BLaER1 treated with 17β-estradiol and CSF1 and Interleukin-3, amounts not matched to agents 10 nM and 100 nM (cell line): ENCODE measurements around the gene SLAMF7.

Experiments
- H3K27ac ChIP-seq, 11 experiments: shearing (Covaris generic); formaldehyde crosslinking; 2 replicates each; pipeline ENCODE4 v1.8.1; 2022
- H3K27me3 ChIP-seq, 11 experiments: shearing (Covaris generic); formaldehyde crosslinking; 2 replicates each; pipeline ENCODE4 v1.8.1; 2022
- H3K36me3 ChIP-seq, 11 experiments: shearing (Covaris generic); formaldehyde crosslinking; 2 replicates each; pipeline ENCODE4 v1.8.1; 2022
- H3K4me1 ChIP-seq, 10 experiments: shearing (Covaris generic); formaldehyde crosslinking; 2 replicates each; pipeline ENCODE4 v1.8.1; 2022
- H3K4me2 ChIP-seq, 11 experiments: shearing (Covaris generic); formaldehyde crosslinking; 2 replicates each; pipeline ENCODE4 v1.8.1; 2022
- H3K4me3 ChIP-seq, 10 experiments: shearing (Covaris generic); formaldehyde crosslinking; 2 replicates each; pipeline ENCODE4 v1.8.1; 2022
- H3K9ac ChIP-seq, 11 experiments: shearing (Covaris generic); formaldehyde crosslinking; 2 replicates each; pipeline ENCODE4 v1.8.1; 2022
- H3K9me3 ChIP-seq, 11 experiments: shearing (Covaris generic); formaldehyde crosslinking; replicated peaks in 1 of 11; 2 replicates each; pipeline ENCODE4 v1.8.1; 2022
- H4K20me1 ChIP-seq, 11 experiments: shearing (Covaris generic); formaldehyde crosslinking; 2 replicates each; pipeline ENCODE4 v1.8.1; 2022
- Cebpa-rat ChIP-seq, 11 experiments: shearing (Covaris generic); IDR thresholded peaks; 2 replicates each; pipeline ENCODE4 v1.8.1; 2022

SLAMF7 gene

GRCh38 chr1:160738271-160738670 is 776 bp upstream of the SLAMF7 start:
- H3K4me3 ChIP-seq: no peak overlapping the region
- H3K27ac ChIP-seq: no peak overlapping the region
- peaks cover 6 to 63% (median 11%) of the 10 kb centered on the region in 10 experiments; a peak in 15 of 20 replicates for H3K4me1 ChIP-seq
- H3K4me2 ChIP-seq: peak overlapping the region in 2 of 11 experiments; percentile 67 to 84; a peak in 4 of 22 replicates
- no peak overlapping the region for H3K9ac ChIP-seq
- H3K36me3 ChIP-seq: no peaks in the 10 kb centered on the region
- H4K20me1 ChIP-seq: no peaks in the 10 kb centered on the region
- H3K27me3 ChIP-seq: no peaks in the 10 kb centered on the region
- no peak for TF ChIP-seq Cebpa-rat (IDR thresholded peaks at IDR 0.05)
- peaks cover 13 to 30% (median 18%) of the 10 kb centered on the region in 11 experiments for H3K9me3 ChIP-seq

- peak overlapping the region in 3 of 10 experiments; percentile 2 to 47 (median 42); a peak in 4 of 20 replicates for H3K4me3 ChIP-seq
- H4K20me1 ChIP-seq: no peaks in the 10 kb centered on the region
- H3K9ac ChIP-seq: peak overlapping the region in 1 of 11 experiments; percentile 39; a peak in 1 of 22 replicates
- TF ChIP-seq Cebpa-rat (IDR thresholded peaks at IDR 0.05): no peak
- H3K36me3 ChIP-seq: no peaks in the 10 kb centered on the region
- H3K27ac ChIP-seq: no peak overlapping the region
- H3K9me3 ChIP-seq: peaks cover 12 to 22% (median 17%) of the 10 kb centered on the region in 11 experiments
- H3K27me3 ChIP-seq: no peaks in the 10 kb centered on the region
- H3K4me2 ChIP-seq: peak overlapping the region in 3 of 11 experiments; percentile 67 to 84 (median 81); a peak in 6 of 22 replicates
- peaks cover 0 to 71% (median 5%) of the 10 kb centered on the region in 10 experiments; a peak in 10 of 20 replicates for H3K4me1 ChIP-seq
These were observed 1.2 kb downstream of the SLAMF7 start for GRCh38 chr1:160740133-160740688.

- Histone ChIP-seq H3K9ac (no peak overlapping the region), H3K27ac (no peak overlapping the region), H3K4me3 (peak overlapping the region in 1 of 10 experiments; percentile 47; a peak in 1 of 20 replicates), H3K4me1 (peaks cover 0 to 75% (median 5%) of the 10 kb centered on the region in 10 experiments; a peak in 10 of 20 replicates), H3K9me3 (peaks cover 10 to 16% (median 14%) of the 10 kb centered on the region in 11 experiments), H3K36me3 (no peaks in the 10 kb centered on the region), H3K4me2 (peak overlapping the region in 3 of 11 experiments; percentile 16 to 84 (median 81); a peak in 5 of 22 replicates), H3K27me3 (no peaks in the 10 kb centered on the region), H4K20me1 (no peaks in the 10 kb centered on the region)
- TF ChIP-seq Cebpa-rat (IDR thresholded peaks at IDR 0.05): no peak
These were observed 2.0 kb downstream of the SLAMF7 start for GRCh38 chr1:160741092-160741501.

- no peaks in the 10 kb centered on the region for H3K36me3 ChIP-seq
- H3K27ac ChIP-seq: no peak overlapping the region
- TF ChIP-seq Cebpa-rat (IDR thresholded peaks at IDR 0.05): no peak
- H3K4me2 ChIP-seq: peak overlapping the region in 3 of 11 experiments; percentile 16 to 84 (median 81); a peak in 6 of 22 replicates
- H4K20me1 ChIP-seq: no peaks in the 10 kb centered on the region
- H3K27me3 ChIP-seq: no peaks in the 10 kb centered on the region
- no peak overlapping the region for H3K9ac ChIP-seq
- peak overlapping the region in 1 of 10 experiments; percentile 47; a peak in 1 of 20 replicates for H3K4me3 ChIP-seq
- peaks cover 6 to 9% (median 7%) of the 10 kb centered on the region in 11 experiments; a peak in 20 of 22 replicates for H3K9me3 ChIP-seq
- peaks cover 0 to 75% (median 5%) of the 10 kb centered on the region in 10 experiments; a peak in 10 of 20 replicates for H3K4me1 ChIP-seq
These were observed 2.7 kb downstream of the SLAMF7 start for GRCh38 chr1:160741612-160742348.

- TF ChIP-seq Cebpa-rat (IDR thresholded peaks at IDR 0.05): no peak
- H4K20me1 ChIP-seq: no peaks in the 10 kb centered on the region
- peaks cover 0 to 1% (median 0%) of the 10 kb centered on the region in 11 experiments; a peak in 3 of 22 replicates for H3K9me3 ChIP-seq
- H3K9ac ChIP-seq: no peak overlapping the region
- H3K4me2 ChIP-seq: peak overlapping the region in 3 of 11 experiments; percentile 16 to 84 (median 81); a peak in 6 of 22 replicates
- H3K4me3 ChIP-seq: no peak overlapping the region
- H3K4me1 ChIP-seq: peaks cover 0 to 75% (median 5%) of the 10 kb centered on the region in 10 experiments; a peak in 10 of 20 replicates
- H3K27me3 ChIP-seq: no peaks in the 10 kb centered on the region
- no peak overlapping the region for H3K27ac ChIP-seq
- H3K36me3 ChIP-seq: no peaks in the 10 kb centered on the region
These were observed 3.5 kb downstream of the SLAMF7 start for GRCh38 chr1:160742428-160743127.

- H3K36me3 ChIP-seq: no peaks in the 10 kb centered on the region
- peaks cover 0 to 73% (median 5%) of the 10 kb centered on the region in 10 experiments; a peak in 10 of 20 replicates for H3K4me1 ChIP-seq
- no peak for TF ChIP-seq Cebpa-rat (IDR thresholded peaks at IDR 0.05)
- no peak overlapping the region for H3K9ac ChIP-seq
- no peaks in the 10 kb centered on the region for H3K27me3 ChIP-seq
- H3K4me3 ChIP-seq: no peak overlapping the region
- no peaks in the 10 kb centered on the region for H3K9me3 ChIP-seq
- no peaks in the 10 kb centered on the region for H4K20me1 ChIP-seq
- peak overlapping the region in 2 of 11 experiments; percentile 81 to 84; a peak in 3 of 22 replicates for H3K4me2 ChIP-seq
- no peak overlapping the region for H3K27ac ChIP-seq
These were observed 4.2 kb downstream of the SLAMF7 start for GRCh38 chr1:160743266-160743665.

- H3K27ac ChIP-seq: no peak overlapping the region
- H3K27me3 ChIP-seq: no peaks in the 10 kb centered on the region
- no peak overlapping the region for H3K9ac ChIP-seq
- H3K4me2 ChIP-seq: peak overlapping the region in 3 of 11 experiments; percentile 2 to 84 (median 81); a peak in 5 of 22 replicates
- H3K4me1 ChIP-seq: peaks cover 0 to 73% (median under 1%) of the 10 kb centered on the region in 10 experiments; a peak in 10 of 20 replicates
- no peak overlapping the region for H3K4me3 ChIP-seq
- H3K9me3 ChIP-seq: no peaks in the 10 kb centered on the region
- TF ChIP-seq Cebpa-rat (IDR thresholded peaks at IDR 0.05): no peak
- no peaks in the 10 kb centered on the region; a peak in 1 of 22 replicates for H3K36me3 ChIP-seq
- no peaks in the 10 kb centered on the region for H4K20me1 ChIP-seq
These were observed 5.3 kb downstream of the SLAMF7 start for GRCh38 chr1:160744199-160744851.

GRCh38 chr1:160744852-160745520 is 5.9 kb downstream of the SLAMF7 start:
- Histone ChIP-seq H3K36me3 (peaks cover 0 to 5% (median 0%) of the 10 kb centered on the region in 11 experiments; a peak in 2 of 22 replicates), H3K27ac (no peak overlapping the region), H3K27me3 (no peaks in the 10 kb centered on the region), H4K20me1 (no peaks in the 10 kb centered on the region), H3K4me1 (peaks cover 0 to 67% (median 0%) of the 10 kb centered on the region in 10 experiments; a peak in 7 of 20 replicates), H3K4me2 (peak overlapping the region in 2 of 11 experiments; percentile 17 to 26; a peak in 2 of 22 replicates), H3K4me3 (no peak overlapping the region), H3K9ac (no peak overlapping the region), H3K9me3 (no peaks in the 10 kb centered on the region)
- no peak for TF ChIP-seq Cebpa-rat (IDR thresholded peaks at IDR 0.05)
